Measurements from ENCODE around the gene CARD10. TPM values are rescaled to one million over a fixed set of nuclear protein-coding genes. Genes with fewer than 3 reads are reported as not detected.
A peak's percentile ranks its signal among the peaks of the same experiment; 100 is the strongest.

CARD10 gene
- total RNA-seq, 1 donor from 2014 or later, result 9.0 TPM

DNA sequence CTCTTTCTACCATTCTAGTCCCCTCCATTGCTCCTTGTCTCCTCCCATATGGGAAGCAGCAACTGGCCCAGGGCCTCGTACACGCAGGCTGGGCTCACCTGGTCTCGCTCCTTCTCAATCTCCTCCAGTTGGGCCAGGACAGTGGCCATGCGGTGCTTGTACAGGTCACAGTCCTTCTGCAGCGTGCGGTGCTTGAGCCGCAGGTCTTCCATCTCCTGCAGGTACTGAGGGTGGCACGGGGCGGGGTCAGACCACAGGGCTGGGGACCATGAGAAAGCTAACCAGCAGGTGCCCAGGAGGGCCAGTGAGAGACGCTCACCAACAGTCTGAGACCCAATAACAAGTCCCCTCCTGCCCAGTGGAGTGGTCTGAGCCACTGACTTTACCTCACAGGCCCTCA, 11.5 kb downstream of the CARD10 start:
- Histone ChIP-seq H3K9me3 (replicated peaks) (no peaks in the 10 kb centered on the region), H3K36me3 (peaks cover 23% of the 10 kb centered on the region), H3K27me3 (ENCODE audit: low read depth) (peaks cover 5% of the 10 kb centered on the region), H3K4me3 (peak overlapping the region; percentile 15), H3K27ac (replicated peaks) (peak overlapping the region; percentile 90), H3K4me1 (peaks cover 85% of the 10 kb centered on the region)
- intact Hi-C loops (cut with micrococcal nuclease), result no loop called here
- TF ChIP-seq, protein P1, sequence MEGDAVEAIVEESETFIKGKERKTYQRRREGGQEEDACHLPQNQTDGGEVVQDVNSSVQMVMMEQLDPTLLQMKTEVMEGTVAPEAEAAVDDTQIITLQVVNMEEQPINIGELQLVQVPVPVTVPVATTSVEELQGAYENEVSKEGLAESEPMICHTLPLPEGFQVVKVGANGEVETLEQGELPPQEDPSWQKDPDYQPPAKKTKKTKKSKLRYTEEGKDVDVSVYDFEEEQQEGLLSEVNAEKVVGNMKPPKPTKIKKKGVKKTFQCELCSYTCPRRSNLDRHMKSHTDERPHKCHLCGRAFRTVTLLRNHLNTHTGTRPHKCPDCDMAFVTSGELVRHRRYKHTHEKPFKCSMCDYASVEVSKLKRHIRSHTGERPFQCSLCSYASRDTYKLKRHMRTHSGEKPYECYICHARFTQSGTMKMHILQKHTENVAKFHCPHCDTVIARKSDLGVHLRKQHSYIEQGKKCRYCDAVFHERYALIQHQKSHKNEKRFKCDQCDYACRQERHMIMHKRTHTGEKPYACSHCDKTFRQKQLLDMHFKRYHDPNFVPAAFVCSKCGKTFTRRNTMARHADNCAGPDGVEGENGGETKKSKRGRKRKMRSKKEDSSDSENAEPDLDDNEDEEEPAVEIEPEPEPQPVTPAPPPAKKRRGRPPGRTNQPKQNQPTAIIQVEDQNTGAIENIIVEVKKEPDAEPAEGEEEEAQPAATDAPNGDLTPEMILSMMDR (IDR thresholded peaks at IDR 0.05; ENCODE audit: borderline replicate concordance), result no peak
- DNase-seq, result no peak

DNA sequence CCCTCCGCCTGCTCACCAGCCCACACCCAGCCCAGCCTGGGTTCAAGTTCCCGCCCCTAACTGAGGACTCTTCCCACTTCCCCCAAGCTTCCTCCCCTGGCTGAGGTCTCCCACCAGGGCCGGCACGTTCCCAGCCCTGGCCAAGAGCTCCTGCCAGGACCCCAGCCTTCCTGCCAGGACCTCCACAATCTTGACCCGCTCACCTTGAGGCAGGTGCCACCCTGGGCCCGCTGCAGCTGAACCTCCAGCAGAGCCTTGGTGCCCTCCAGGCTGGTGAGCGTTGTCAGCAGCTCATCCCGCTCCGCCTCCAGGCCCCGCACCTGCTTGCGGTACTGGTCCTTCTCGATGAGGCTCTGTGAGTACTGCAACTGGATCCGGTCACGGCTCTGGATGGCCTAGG, 13.2 kb downstream of the CARD10 start:
- no peak for DNase-seq
- intact Hi-C loops (cut with micrococcal nuclease), result no loop called here
- H3K27ac ChIP-seq (replicated peaks), result peak overlapping the region; percentile 90

DNA sequence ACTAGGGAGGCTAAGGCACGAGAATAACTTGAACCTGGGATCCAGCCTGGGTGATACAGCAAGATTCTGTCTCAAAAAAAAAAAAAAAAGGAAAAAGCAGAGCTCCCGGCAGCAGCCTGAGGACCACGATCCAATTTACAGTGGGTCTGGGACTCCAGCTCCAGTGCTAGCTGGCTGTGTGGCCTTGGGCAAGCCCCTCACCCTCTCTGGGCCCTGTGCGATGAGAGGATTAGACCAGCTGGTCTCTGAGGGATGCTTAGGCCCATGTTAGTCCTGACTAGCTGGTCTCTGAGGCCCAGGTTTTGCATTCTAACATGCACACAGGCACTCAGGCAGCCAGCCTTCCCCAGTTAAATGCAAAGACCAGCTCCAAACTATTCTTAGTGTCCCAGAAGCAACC, 13.7 kb downstream of the CARD10 start:
- TF ChIP-seq, protein P1 (IDR thresholded peaks at IDR 0.05; ENCODE audit: borderline replicate concordance), result no peak
- Histone ChIP-seq H3K27me3 (ENCODE audit: low read depth) (peaks cover 8% of the 10 kb centered on the region), H3K9me3 (replicated peaks) (no peaks in the 10 kb centered on the region), H3K4me3 (no peak overlapping the region), H3K27ac (replicated peaks) (peak overlapping the region; percentile 90), H3K36me3 (peaks cover 23% of the 10 kb centered on the region), H3K4me1 (peaks cover 90% of the 10 kb centered on the region)
- intact Hi-C loops (cut with micrococcal nuclease), result no loop called here
- DNase-seq, result no peak

More for the DNA sequence above, 13.2 kb downstream of the CARD10 start:
- Histone ChIP-seq H3K27me3 (ENCODE audit: low read depth) (peaks cover 5% of the 10 kb centered on the region), H3K9me3 (replicated peaks) (no peaks in the 10 kb centered on the region), H3K4me1 (peaks cover 90% of the 10 kb centered on the region), H3K36me3 (peaks cover 23% of the 10 kb centered on the region), H3K4me3 (no peak overlapping the region)
- TF ChIP-seq, protein P1 (IDR thresholded peaks at IDR 0.05; ENCODE audit: borderline replicate concordance), result no peak

DNA sequence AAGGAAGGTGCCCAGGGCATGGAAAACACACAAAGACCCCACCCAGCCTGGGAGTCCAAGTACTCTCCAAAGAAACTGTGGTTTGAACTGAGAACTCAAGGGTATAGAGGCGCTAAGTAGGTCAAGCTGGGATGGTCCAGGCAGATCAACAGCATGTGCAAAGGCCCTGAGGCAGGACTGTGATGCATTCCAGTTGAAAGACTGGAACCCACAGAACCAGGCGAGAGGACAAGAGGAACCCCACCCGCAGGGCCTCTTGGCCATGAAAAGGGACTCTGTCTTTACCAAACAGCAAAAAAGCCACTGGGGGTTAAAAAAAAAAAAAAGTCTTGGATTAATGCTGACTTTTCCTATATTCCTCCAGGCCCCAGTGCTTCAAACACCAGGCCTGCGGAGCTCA, 14.3 kb downstream of the CARD10 start:
- Histone ChIP-seq H3K4me3 (no peak overlapping the region), H3K27me3 (ENCODE audit: low read depth) (peaks cover 14% of the 10 kb centered on the region), H3K27ac (replicated peaks) (peak overlapping the region; percentile 90), H3K36me3 (peaks cover 23% of the 10 kb centered on the region), H3K9me3 (replicated peaks) (no peaks in the 10 kb centered on the region), H3K4me1 (peaks cover 90% of the 10 kb centered on the region)
- TF ChIP-seq, protein P1 (IDR thresholded peaks at IDR 0.05; ENCODE audit: borderline replicate concordance), result no peak
- no peak for DNase-seq
- intact Hi-C loops (cut with micrococcal nuclease), result no loop called here

DNA sequence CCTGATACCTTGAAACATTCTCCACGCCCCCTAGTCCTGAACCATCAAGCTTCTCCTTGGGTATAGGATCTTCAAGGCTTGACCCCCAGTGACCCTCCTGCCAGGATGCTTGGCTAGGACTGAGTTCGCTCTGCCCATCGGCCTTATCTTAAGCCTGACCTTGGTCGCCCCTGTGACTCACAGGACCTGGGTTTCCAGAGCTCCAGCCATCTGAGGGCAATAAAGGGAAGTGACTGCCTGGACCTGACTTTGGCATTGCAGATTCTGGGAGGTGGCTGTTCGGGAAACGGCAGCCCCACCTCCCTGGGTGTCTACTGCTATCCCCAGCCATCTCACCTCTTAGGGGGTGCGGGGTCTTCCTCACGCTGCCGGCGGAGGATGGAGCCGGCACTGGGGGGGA, 15.4 kb downstream of the CARD10 start:
- H3K4me3 ChIP-seq, result no peak overlapping the region
- no peak for DNase-seq
- H3K27me3 ChIP-seq (ENCODE audit: low read depth), result peaks cover 19% of the 10 kb centered on the region
- no peaks in the 10 kb centered on the region for H3K9me3 ChIP-seq (replicated peaks)
- peak overlapping the region; percentile 90 for H3K27ac ChIP-seq (replicated peaks)
- peaks cover 23% of the 10 kb centered on the region for H3K36me3 ChIP-seq
- H3K4me1 ChIP-seq, result peaks cover 92% of the 10 kb centered on the region
- TF ChIP-seq, protein P1 (IDR thresholded peaks at IDR 0.05; ENCODE audit: borderline replicate concordance), result no peak
- intact Hi-C loops (cut with micrococcal nuclease), result no loop called here

Measured in left ventricle myocardium inferior (tissue), 1 donor.